ENCODE results near the gene ABT1. TPM values are rescaled to one million over a fixed set of nuclear protein-coding genes. Genes with fewer than 3 reads are reported as not detected.

The ABT1 gene
- total and polyA plus RNA-seq, 2 of the 8 experiments (the other 6 are each of a cell fraction or from before 2014, with no cell fraction given): 20.5 to 30.7 TPM

- TF ChIP-seq CHD7 (IDR thresholded peaks at IDR 0.05; ENCODE audit: insufficient replicate concordance, low read length): no peak
- TF ChIP-seq ATF3 (IDR thresholded peaks at IDR 0.05; ENCODE audit: insufficient read depth, low read depth, low read length): no peak
- TF ChIP-seq PHF8 (conservative IDR thresholded peaks at IDR 0.05; ENCODE audit: low read depth, low read length): no peak
- TF ChIP-seq SP1 (IDR thresholded peaks at IDR 0.05; ENCODE audit: low read depth, low read length): no peak
- TF ChIP-seq SP4 (IDR thresholded peaks at IDR 0.05; ENCODE audit: low read length): no peak
- TF ChIP-seq TAF1 (IDR thresholded peaks at IDR 0.05; ENCODE audit: low read depth, low read length): no peak
- TF ChIP-seq GABPA (IDR thresholded peaks at IDR 0.05; ENCODE audit: borderline replicate concordance, insufficient read depth, low read length): no peak
- no peak for TF ChIP-seq ASH2L (IDR thresholded peaks at IDR 0.05; ENCODE audit: low read length)
- no peak for TF ChIP-seq TEAD4 (IDR thresholded peaks at IDR 0.05; ENCODE audit: low read depth, low read length)
- no peak for TF ChIP-seq CHD2 (IDR thresholded peaks at IDR 0.05; ENCODE audit: low read length)
- no peak for TF ChIP-seq JUND (IDR thresholded peaks at IDR 0.05; ENCODE audit: low read length)
Measured at GRCh38 chr6:26611599-26611998, 14.8 kb downstream of the ABT1 start (continued).
